Measurements from ENCODE around the gene LGALS8.

The LGALS8 gene

GRCh38 chr1:236534151-236534651, 10.4 kb downstream of the LGALS8 start:
- no peak for TF ChIP-seq CTCF (IDR thresholded peaks at IDR 0.05; ENCODE audit: low read depth, low read length)
- no peak for DNase-seq (ENCODE audit: extremely low read depth, low read depth)

GRCh38 chr1:236535190-236535589, 11.4 kb downstream of the LGALS8 start:
- no peak for TF ChIP-seq CTCF (IDR thresholded peaks at IDR 0.05; ENCODE audit: low read depth, low read length)

GRCh38 chr1:236535662-236536161, 11.9 kb downstream of the LGALS8 start:
- TF ChIP-seq CTCF (IDR thresholded peaks at IDR 0.05; ENCODE audit: low read depth, low read length): no peak
- no peak for DNase-seq (ENCODE audit: extremely low read depth, low read depth)

More at GRCh38 chr1:236535190-236535589, 11.4 kb downstream of the LGALS8 start:
- no peak for DNase-seq (ENCODE audit: extremely low read depth, low read depth)

- no peak for DNase-seq (ENCODE audit: extremely low read depth, low read depth)
- TF ChIP-seq CTCF (IDR thresholded peaks at IDR 0.05; ENCODE audit: low read depth, low read length): no peak
Measured at GRCh38 chr1:236536540-236536939, 12.8 kb downstream of the LGALS8 start.

GRCh38 chr1:236540813-236541465, 17.2 kb downstream of the LGALS8 start:
- no peak for DNase-seq (ENCODE audit: extremely low read depth, low read depth)
- no peak for TF ChIP-seq CTCF (IDR thresholded peaks at IDR 0.05; ENCODE audit: low read depth, low read length)

- DNase-seq (ENCODE audit: extremely low read depth, low read depth): no peak
- TF ChIP-seq CTCF (IDR thresholded peaks at IDR 0.05; ENCODE audit: low read depth, low read length): no peak
Measured at GRCh38 chr1:236541710-236542109, 17.9 kb downstream of the LGALS8 start.

GRCh38 chr1:236543065-236543669, 19.4 kb downstream of the LGALS8 start:
- no peak for DNase-seq (ENCODE audit: extremely low read depth, low read depth)
- TF ChIP-seq CTCF (IDR thresholded peaks at IDR 0.05; ENCODE audit: low read depth, low read length): no peak

Data from AG09319 (cell line).